AG04449 (cell line): ENCODE measurements around the gene AGAP2.
A peak's percentile ranks its signal among the peaks of the same experiment; 100 is the strongest.

Source experiments
- CTCF ChIA-PET: fragments of 350-600 bp; formaldehyde crosslinking; extraction: SDS; loops from one replicate; lab custom pipeline; 2021; ENCODE audit warnings: antibody characterized with exemption; lab: Yijun Ruan, JAX
- POLR2A ChIA-PET: fragments of 400-600, 350-600 bp; formaldehyde crosslinking; extraction: SDS; loops from one replicate; lab custom pipeline; 2020; ENCODE audit warnings: antibody characterized with exemption, inconsistent platforms; lab: Yijun Ruan, JAX
- DNase-seq: peaks from one replicate; pipeline ENCODE4 v3.0.0-alpha.2; 2010; ENCODE audit warnings: low read depth, low spot score
- H3K4me3 ChIP-seq: 2 replicates; pipeline ENCODE4 v1.5.1; 2011; ENCODE audit warnings: low read depth, mild to moderate bottlenecking, control low read depth, low read length
- CTCF ChIP-seq: IDR thresholded peaks from one replicate; pipeline ENCODE4 v1.5.1; 2011; ENCODE audit warnings: mild to moderate bottlenecking, moderate library complexity, low read length, control low read depth, inconsistent platforms; ENCODE audit not compliant: insufficient read depth; ENCODE audit errors: missing control alignments

Gene AGAP2

GRCh38 chr12:57707250-57707649 is 31.3 kb downstream of the AGAP2 start:
- ChIA-PET CTCF (interaction anchor here (0.6 to 1.5 kb wide), 3 partner anchors 14 to 19 kb away, joined by 3 to 5 read pairs (median 4); no protein-coding TSS in a partner anchor), POLR2A (interaction anchor here (0.7 kb wide), 1 partner anchor 8 kb away, joined by 3 read pairs; no protein-coding TSS in a partner anchor)
- H3K4me3 ChIP-seq = no peak overlapping the region
- no peak for TF ChIP-seq CTCF
- DNase-seq = no peak

GRCh38 chr12:57700317-57700716 is 38.2 kb downstream of the AGAP2 start:
- CTCF ChIA-PET = no interaction called here
- no peak for TF ChIP-seq CTCF
- no peak overlapping the region for H3K4me3 ChIP-seq
- POLR2A ChIA-PET = no interaction called here
- no peak for DNase-seq

- CTCF ChIA-PET = no interaction called here
Measured at GRCh38 chr12:57698414-57698813, 40.1 kb downstream of the AGAP2 start.

GRCh38 chr12:57697076-57697475 is 41.5 kb downstream of the AGAP2 start:
- no peak for TF ChIP-seq CTCF
- no peak for DNase-seq
- ChIA-PET CTCF (no interaction called here), POLR2A (no interaction called here)
- no peak overlapping the region for H3K4me3 ChIP-seq

More at GRCh38 chr12:57698414-57698813, 40.1 kb downstream of the AGAP2 start:
- no peak for TF ChIP-seq CTCF
- no peak overlapping the region for H3K4me3 ChIP-seq
- DNase-seq = no peak
- POLR2A ChIA-PET = no interaction called here

GRCh38 chr12:57695770-57696432 is 42.6 kb downstream of the AGAP2 start:
- POLR2A ChIA-PET = no interaction called here
- DNase-seq = no peak
- H3K4me3 ChIP-seq = no peak overlapping the region
- TF ChIP-seq CTCF = no peak
- CTCF ChIA-PET = no interaction called here

- CTCF ChIA-PET = interaction anchor here (0.6 to 4.0 kb wide), 9 partner anchors 10 to 120 kb away, joined by 3 to 26 read pairs (median 5); partner anchors contain the start of gene B4GALNT1
- DNase-seq = no peak
- H3K4me3 ChIP-seq = peak overlapping the region; percentile 92
- POLR2A ChIA-PET = no interaction called here
- TF ChIP-seq CTCF = no peak
Measured at GRCh38 chr12:57694459-57695019, 44.0 kb downstream of the AGAP2 start.
